ENCODE measurements around the gene GAB4.

DNA sequence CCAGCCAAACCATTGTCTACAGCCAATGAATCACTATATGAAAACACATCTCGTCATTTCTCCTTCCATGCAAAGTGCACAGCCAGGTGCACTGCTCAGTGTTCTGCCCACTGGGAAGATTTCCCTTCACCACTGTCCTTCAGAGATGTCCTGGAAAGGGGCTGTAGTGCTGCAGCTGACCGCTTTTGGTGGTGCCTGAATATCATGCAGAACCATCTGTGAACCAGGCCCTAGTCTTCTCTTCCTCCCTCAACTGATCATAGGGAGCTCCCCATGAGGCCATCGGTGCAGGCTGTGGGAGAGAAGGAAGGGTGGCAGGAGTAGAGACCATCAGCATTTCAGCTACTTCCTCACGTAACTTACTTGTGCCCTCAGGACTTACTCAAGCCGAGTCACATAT, 70.2 kb downstream of the GAB4 start:
- TF ChIP-seq CTCF (IDR thresholded peaks at IDR 0.05; ENCODE audit: low read depth, low read length, poor library complexity, severe bottlenecking) (no peak), EZH2phosphoT487 (IDR thresholded peaks at IDR 0.05; ENCODE audit: borderline replicate concordance, low read length) (no peak)

Measured in DOHH2 (cell line).